Measurements from ENCODE around the gene MED8.

MED8 gene

DNA sequence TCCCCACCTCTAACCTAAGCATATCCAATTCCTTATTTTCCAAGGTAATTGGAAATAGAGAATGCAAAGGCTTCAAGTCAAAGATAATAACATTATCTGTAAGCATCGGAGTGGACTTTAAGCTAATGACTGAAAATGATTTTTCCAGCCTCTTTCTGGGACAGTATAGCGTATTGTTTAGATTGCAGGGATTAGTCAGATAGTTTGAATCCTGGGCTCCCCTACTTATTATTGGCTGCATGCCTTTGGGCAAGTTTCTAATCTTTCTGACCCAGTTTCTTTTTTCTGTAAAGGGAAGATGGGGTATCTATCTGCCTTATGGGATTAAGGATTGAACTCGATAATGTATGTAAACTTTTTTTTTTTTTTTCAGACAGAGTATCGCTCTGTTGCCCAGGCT lies 32.3 kb downstream of the MED8 start:
- DNase-seq = no peak

DNA sequence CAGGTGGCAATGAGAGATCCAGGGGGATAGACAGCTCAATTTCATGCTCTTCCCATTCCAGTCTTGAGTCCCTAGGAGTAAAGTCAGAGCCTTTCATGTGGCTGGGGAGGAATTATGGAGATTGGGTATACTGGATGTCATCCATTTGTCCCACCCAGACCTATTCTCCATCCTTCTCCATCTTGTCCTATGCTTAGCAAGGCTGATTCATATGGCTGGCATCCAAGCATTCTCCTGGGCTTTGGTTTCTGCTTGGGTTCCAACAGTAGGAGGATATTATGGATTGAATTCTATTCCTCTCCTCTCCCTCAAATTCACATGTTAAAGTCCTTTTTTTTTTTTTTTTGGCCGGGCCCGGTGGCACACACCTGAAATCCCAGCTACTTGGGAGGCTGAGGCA lies 34.7 kb downstream of the MED8 start:
- DNase-seq = no peak

DNA sequence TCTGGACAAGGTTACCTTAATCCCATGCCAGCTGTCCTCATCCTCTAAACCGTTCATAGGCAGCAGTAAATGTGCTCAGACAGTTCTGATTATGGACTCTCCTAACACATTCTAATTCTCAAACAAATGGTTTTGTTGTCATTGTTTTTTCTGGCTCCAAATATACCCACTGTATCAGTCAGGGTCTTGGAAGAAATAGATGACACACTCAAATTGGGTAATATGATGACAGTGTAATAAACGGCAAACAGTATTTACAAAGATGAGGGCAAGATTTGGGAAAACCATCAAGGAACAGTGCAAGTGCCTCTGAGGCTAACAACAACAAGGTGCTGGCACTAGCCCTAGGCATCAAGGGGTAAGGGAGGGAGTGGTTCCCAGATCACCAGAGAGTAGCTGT lies 35.1 kb downstream of the MED8 start:
- no peak for DNase-seq

DNA sequence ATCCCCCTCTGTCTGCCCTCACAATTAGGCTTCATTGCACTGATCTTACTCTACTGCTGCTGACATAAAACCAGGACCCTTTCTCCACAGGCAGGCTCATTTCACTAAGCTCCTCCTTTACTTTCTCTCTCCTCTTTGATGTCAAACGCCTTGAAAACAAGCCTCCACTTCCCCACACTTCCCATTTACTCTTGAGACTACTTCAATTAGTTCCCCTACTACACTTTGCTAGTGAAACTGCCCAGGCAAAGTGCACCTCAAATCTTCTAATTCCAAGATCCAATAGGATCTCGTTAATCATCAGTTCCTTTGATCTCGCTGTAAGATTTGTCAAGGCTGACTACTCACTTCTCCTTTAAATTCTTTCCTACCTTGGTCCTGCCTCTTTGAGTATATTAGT lies 36.7 kb downstream of the MED8 start:
- DNase-seq = no peak

DNA sequence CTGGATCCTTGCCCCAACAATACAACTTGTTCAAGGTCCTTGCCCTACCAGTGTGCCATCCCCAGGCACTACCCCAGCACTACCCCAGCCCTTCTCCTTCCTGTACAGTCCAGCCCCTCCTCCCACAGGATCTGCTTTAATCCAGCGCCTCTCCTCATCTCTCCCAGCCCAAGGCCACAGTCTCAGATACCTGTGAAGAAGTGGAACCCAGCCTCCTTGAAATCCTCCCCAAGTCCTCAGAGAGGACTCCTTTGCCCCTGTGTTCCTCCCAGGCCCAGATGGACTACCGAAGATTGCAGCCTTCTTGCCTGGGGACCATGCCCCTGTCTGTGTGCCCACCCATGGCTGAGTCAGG lies 37.3 kb downstream of the MED8 start:
- no peak for DNase-seq

DNA sequence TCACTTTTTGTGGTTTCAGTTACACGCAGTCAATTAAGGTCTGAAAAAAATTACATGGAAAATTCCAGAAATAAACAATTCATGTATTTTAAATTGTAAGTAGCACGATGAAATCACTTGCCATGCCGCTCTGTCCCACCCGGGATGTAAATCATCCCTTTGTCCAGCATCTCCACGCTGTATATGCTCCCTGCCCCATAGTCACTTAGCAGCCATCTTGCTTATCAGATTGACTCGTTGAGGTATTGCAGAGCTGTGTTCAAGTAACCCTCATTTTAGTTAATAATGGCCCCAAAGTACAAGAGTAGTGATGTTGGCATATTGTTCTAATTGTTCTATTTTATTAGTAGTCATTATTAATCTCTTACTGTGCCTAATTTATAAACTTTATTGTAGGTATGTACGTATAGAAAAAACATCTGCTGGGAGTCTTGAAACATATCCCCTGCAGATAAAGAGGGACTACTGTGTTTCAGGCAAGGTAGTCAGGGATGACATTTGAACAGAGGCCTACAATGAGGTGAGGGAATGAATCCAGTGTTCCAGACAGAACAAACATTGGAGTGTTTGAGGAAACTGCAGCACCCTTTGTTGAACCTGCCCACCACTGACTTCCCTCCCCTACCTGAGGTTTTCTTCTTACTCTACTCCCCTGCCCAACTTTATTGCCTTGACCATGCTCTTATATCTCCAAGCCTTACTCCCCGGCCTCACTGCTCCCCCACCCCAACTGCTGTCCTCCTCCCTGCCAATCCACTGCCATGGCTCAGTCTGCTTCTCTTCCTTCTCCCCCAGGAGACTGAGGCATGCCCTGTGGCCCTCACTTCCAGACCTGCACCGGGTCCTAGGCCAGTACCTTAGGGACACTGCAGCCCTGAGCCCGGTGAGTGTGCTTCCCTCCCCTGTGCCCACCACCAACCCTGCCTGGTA lies 37.9 kb downstream of the MED8 start:
- no peak for DNase-seq

DNA sequence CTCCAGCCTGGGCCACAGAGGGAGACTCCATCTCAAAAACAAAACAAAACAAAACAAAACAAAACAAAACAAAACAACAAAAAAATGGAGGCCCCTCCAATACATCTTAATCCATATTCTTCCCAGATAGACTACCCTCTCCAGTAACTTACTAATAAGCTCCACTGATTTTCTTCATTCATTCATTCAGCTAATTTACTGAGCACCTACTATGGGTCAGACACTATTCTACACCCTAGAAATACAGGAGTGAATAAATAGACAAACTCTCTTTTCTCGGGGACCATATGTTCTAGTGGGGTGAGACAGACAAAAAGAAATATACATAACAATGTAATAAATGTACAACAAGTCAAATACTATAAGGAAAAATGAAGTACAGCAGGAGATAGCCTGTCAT lies 38.6 kb downstream of the MED8 start:
- DNase-seq = no peak

DNA sequence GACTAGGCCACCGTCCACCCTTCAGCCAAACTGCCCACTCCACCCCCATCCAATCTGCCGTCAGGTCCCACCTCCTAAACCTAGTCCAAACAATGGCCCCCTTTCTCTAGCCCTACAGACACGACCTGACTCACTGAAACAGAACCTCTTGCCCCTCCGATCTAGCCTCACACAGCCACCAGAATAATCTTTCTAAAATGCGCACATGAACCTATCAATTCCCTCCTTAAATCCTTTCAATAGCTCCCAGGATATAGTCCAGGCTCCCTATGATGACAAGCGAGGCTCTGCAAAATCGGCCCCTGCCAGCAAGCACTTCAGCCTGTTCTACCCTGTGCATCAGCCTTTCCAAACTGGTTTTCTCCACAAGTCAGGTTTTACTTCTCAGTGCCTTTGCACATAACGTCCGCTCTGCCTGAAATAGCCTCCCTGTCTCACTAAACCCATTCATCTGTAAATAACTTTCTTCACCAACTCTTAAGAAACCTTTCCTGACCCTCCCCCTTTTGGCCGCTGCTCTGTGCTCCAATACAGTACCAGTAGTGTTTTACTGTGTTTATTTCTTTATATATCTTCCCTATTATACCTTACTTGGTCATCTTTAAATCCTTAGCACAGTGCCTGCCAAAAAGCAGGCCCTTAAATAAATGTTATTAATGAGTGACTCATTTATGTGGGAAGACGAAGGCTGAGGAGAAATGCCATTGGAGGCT lies 39.9 kb downstream of the MED8 start:
- DNase-seq = no peak

DNA sequence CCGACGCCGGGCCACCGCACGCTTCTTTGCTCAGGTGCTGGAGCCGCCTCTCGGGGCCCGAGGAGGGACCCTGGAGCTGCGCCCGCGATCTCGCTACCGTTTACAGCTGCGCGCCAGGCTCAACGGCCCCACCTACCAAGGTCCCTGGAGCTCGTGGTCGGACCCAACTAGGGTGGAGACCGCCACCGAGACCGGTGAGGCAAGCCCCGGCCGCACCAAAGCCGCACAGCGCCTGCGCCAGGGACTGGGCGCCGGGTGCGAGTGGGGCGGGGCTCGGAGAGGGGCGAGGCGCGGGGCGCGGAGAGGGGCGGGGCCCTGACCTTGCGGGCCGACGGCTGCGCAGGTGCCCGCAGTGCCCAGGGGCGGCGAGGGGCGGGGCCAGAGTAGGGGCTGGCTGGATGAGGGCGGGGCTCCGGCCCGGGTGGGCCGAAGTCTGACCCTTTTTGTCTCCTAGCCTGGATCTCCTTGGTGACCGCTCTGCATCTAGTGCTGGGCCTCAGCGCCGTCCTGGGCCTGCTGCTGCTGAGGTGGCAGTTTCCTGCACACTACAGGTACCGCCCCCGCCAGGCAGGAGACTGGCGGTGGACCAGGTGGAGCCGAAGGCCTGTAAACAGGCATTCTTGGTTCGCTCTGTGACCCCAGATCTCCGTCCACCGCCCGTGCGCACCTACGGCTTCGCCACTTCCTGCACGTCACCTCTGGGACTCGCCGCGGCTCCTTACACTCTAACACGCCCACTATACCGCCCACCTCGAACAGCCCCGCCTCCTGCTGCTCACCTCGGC lies 40.6 kb downstream of the MED8 start:
- DNase-seq = peak; percentile 69

DNA sequence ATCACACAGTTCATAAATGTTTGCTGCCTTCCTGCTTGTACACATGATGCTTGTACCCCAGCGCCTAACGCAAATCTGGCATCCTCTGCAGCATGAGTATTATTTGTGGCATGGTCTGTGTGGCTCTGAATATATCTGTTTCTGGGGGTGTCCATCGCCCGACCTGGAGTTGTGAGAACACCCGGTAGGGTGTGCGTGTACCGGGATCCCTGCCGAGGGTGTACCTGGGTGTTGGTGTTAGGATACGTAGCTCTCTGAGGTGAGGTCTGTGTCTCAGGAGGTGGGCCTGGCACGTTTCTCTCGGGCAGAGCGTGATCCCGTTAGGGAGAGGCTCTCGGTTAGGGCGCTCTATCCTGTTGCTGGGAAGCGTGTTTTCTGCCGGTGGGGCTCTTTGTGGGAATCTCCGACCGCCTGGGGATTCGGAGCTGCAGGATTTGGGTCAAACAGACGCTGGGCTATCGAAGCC lies 41.2 kb downstream of the MED8 start:
- no peak for DNase-seq

DNA sequence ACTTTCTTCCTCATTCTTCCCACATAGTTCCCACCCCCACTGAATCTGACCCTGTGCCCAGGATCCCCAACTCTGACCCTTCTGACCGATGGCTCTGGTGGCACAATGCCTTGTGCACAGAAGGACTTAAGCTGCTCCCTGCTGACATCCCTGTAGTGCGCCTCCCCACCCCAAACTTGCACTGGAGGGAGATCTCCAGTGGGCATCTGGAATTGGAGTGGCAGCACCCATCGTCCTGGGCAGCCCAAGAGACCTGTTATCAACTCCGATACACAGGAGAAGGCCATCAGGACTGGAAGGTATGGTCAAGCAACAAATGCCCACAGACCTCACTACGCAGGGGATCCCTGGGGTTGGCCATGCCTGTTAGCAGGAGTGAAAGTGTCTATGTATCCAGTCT lies 43.0 kb downstream of the MED8 start:
- DNase-seq = no peak

DNA sequence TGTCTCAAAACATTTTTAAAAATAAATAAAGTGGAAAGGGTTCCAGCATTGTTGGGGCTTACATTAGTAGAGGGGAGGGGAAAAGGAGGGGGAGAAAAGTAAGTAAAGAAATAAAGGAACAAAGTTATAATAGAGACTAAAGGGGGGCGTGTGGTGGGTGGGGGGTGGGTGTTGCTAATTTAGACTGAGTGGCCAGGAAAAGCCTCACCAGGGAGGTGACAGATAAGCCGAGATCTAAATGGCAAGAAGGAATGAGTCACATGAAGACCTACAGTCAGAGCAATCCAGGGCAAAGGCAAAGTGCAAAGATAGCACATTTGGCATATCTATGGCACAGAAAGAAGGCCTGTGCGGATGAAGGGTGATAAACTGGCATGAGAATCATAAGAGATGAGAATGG lies 44.5 kb downstream of the MED8 start:
- DNase-seq = no peak

DNA sequence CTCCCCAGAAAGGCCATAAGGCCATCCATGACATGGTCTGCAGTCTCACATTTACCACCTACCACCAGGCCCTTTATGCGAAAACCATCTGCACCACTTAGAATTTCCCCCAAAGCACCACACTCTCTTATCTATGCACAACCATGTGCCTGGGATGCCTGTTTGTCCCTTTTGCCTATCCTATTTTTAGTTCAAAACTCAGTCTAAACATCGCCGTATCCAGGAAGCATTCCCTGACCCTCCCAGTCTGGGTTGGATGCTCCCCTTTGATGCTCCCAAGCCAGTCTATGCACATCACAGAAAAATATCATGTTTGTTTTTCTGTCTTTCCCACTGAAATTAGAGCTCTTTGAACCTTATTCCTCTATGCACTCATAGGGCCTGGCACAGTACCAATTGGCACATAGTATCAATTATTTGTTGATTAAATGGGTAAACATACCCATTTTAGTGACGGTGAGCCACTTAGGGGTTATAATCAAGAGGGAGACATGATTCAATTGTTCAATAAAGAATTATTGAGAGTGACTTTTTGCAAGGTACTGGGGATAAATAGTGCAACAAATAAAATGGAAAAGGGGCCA lies 45.2 kb downstream of the MED8 start:
- DNase-seq = no peak

DNA sequence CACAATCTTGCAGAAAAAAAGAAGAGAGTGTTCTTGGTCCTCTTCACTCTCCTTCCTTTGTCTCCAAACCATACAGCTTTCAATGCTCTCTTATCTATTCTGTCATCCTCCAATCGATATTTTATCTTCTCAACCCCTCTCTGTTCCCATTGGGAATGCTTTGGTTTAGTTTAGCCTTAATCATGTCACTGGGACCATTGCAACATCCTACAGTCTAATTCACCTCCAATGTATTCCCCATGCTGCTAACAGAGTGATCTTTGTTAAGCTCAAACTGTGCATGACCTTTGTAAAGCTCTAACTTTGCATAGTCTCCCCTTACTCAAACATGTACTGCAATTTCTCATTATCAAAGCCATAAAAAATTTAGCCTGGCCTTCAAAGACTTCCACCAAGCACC lies 49.0 kb downstream of the MED8 start:
- DNase-seq = no peak

DNA sequence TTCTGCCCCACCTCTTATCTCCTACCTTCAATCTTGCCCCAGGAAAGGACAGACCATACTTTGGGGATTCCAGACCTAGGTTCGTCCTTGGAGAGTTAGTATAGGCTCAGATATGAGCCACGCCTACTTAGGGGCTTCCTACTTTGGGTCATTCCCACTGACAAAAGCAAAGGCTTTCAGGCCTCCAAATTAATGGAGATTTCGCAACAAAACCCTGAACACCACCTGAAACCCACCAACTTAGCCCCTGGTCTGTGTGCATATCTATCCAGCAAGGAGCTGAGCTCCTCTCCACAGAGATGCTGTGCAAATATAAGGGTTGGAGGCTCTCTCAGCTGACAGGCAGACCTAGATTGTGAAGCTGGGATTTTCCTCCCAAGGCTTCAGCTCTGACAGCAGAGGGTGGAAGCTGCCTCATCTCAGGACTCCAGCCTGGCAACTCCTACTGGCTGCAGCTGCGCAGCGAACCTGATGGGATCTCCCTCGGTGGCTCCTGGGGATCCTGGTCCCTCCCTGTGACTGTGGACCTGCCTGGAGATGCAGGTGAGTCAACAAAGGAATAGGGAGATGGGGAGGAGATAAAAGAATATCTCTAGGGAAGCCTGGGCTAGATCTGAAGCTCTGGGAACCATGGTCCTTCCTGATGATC lies 49.9 kb downstream of the MED8 start:
- DNase-seq = no peak

DNA sequence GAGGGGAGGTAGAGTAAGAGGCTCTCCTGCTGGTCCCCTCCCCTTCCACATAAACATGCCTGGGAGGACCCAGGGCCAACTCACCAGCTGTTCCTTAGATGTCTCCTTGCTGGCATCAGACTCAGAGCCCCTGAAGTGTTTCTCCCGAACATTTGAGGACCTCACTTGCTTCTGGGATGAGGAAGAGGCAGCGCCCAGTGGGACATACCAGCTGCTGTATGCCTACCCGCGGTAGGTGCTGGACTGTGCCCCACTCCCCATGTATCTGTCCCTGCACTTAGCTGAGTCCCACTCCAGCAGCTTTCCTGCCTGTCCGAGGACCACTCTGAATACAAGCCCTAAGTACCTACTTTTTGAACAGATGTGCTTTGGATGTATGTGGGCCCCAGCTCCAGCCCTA lies 51.6 kb downstream of the MED8 start:
- no peak for DNase-seq

DNA sequence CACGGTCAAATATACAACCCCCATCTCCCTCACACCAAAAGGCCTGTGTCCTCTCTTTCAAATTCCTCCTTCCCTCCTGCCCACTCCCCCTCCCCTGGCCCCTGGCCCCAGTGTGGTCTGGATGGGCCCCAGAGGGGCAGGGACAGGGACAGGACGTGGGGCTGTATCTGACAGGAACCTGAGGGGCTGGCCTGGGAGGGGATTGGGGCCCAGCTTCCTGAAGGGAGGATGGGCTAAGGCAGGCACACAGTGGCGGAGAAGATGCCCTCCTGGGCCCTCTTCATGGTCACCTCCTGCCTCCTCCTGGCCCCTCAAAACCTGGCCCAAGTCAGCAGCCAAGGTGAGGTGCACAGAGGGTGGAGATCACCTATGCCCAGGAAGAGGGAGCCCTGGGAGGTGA lies 52.0 kb downstream of the MED8 start, which contains the start of gene MPL:
Gene MPL, plus strand, starts transcription at position 231 of the 400 bp plus-strand sequence. Its CDS starts 31 bp downstream, at position 262.
- no peak for DNase-seq

DNA sequence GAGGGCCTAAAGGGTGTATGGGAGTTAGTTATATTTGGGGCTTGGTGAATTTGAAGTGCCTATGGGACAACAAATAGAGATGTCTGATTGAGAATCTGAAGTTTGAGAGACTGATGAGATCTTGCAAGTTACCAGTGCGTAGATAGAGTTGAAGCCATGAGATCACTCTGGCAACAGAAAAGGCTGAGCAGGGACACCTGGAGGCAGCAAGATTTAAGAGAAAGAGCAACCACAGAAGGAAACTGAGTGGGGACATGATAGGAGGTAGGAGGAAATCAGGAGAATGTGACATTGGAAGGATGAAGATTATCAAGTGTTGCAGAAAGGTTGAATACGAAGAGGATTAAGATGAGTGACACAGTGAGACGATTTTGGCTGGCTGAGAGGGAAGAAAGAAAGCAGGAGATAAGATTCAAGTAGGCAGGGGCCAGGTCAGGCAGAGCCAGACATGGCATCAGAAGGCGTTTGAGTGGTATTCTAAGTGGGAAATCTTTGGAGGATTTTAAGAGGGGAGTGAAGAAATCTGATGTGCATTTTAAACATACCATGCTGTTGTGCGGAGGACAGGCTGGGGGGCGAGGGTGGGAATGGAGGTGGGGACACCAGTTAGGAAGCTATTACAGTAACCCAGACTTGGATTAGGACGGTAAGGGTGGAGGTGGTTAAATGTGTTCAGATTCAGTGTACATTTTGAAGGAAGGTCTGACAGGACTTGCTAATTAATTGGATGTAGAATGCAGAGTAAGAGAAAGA lies 55.0 kb downstream of the MED8 start:
- DNase-seq = no peak
